Peyer's patch (tissue), 4 donors: Measurements from ENCODE around the gene ALX3. TPM values are rescaled to one million over a fixed set of nuclear protein-coding genes. Genes with fewer than 3 reads are reported as not detected.

ENCODE experiments used
- DNase-seq, 3 donors: peaks; one replicate each; pipeline ENCODE4 v3.0.0-alpha.2; 2017 to 2019
- H3K27ac ChIP-seq, 4 donors: fragments of 200-600 bp; sonication (generic); one replicate each; pipeline ENCODE4 v1.5.1; 2016 to 2019
- H3K27me3 ChIP-seq, 2 donors: fragments of 200-600 bp; sonication (generic); one replicate each; pipeline ENCODE4 v1.5.1; 2019
- H3K36me3 ChIP-seq, 3 donors: fragments of 200-600 bp; sonication (generic); one replicate each; pipeline ENCODE4 v1.5.1; 2016 to 2019
- H3K4me1 ChIP-seq, 4 donors: fragments of 200-600 bp; sonication (generic); one replicate each; pipeline ENCODE4 v1.5.1; 2016 to 2019
- H3K4me3 ChIP-seq, 4 donors: fragments of 200-600 bp; sonication (generic); 1 replicate in 3 of 4; 2 replicates in 1 of 4; pipeline ENCODE4 v1.5.1; 2016 to 2019; ENCODE audit warnings: mild to moderate bottlenecking in 1 of 4
- H3K9me3 ChIP-seq, 4 donors: fragments of 200-600 bp; sonication (generic); one replicate each; pipeline ENCODE4 v1.5.1; 2016 to 2019; ENCODE audit warnings: mild to moderate bottlenecking in 1 of 4
- CTCF ChIP-seq, 6 experiments: fragments of 450-650 bp in 4 of 6; fragments of 200-600 bp in 2 of 6; sonication (generic) in 1 of 6; IDR thresholded peaks; one replicate each; pipeline ENCODE4 v1.5.1; 2017 to 2019; ENCODE audit warnings: antibody characterized with exemption in 6 of 6, mild to moderate bottlenecking in 3 of 6, moderate library complexity in 1 of 6
- POLR2A ChIP-seq, 2 donors: fragments of 450-650 bp; IDR thresholded peaks; one replicate each; pipeline ENCODE4 v1.5.1; 2017; ENCODE audit warnings: antibody characterized with exemption in 2 of 2, mild to moderate bottlenecking in 2 of 2, moderate library complexity in 2 of 2
- total RNA-seq, 4 donors: library from RNA; depleted of rRNA; stranded (reverse); fragments of >200 nt; gene quantifications; one replicate each; pipeline ENCODE4 v1.1.0, GENCODE V29; 2016

The ALX3 gene
- total RNA-seq, 4 donors from 2014 or later, result not detected

GRCh38 chr1:110106013-110106941 is 35.8 kb upstream of the ALX3 start:
- no peaks in the 10 kb centered on the region for H3K27me3 ChIP-seq

GRCh38 chr1:110102081-110102480 is 31.6 kb upstream of the ALX3 start:
- no peak for DNase-seq
- H3K4me3 ChIP-seq, result no peak overlapping the region
- H3K9me3 ChIP-seq, result no peaks in the 10 kb centered on the region
- H3K27ac ChIP-seq, result no peak overlapping the region
- no peak for TF ChIP-seq CTCF (IDR thresholded peaks at IDR 0.05)
- TF ChIP-seq POLR2A (IDR thresholded peaks at IDR 0.05), result no peak
- no peaks in the 10 kb centered on the region for H3K27me3 ChIP-seq
- H3K4me1 ChIP-seq, result no peaks in the 10 kb centered on the region
- no peaks in the 10 kb centered on the region for H3K36me3 ChIP-seq

More at GRCh38 chr1:110106013-110106941, 35.8 kb upstream of the ALX3 start:
- TF ChIP-seq POLR2A (IDR thresholded peaks at IDR 0.05) (no peak), CTCF (IDR thresholded peaks at IDR 0.05) (peak in 5 of 6 experiments; percentile 63 to 95 (median 85))
- Histone ChIP-seq H3K9me3 (no peaks in the 10 kb centered on the region), H3K4me1 (no peaks in the 10 kb centered on the region), H3K27ac (no peak overlapping the region), H3K36me3 (no peaks in the 10 kb centered on the region), H3K4me3 (no peak overlapping the region)
- peak; percentile 43 to 82 (median 73) for DNase-seq

DNA sequence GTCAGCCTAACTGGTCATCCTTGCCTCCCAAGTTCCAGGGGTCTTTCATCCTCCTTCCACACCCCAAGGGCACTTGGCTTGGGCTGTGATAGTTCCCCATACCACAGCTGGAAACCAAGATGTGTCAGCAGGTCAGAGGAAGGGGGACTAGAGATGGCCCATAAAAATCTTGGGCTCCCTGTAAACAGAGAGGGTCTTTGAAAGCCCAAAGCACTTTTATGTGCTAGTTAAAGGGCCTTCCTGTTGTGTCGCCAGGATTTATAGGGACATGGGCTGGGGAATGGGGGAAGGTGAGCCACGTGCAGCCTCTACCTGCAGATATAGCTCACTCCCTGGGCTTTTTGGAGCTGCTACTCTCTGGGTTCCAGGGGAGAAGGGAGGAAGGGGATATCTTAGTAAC is 29.9 kb upstream of the ALX3 start:
- TF ChIP-seq POLR2A (IDR thresholded peaks at IDR 0.05), result no peak
- TF ChIP-seq CTCF (IDR thresholded peaks at IDR 0.05), result no peak
- Histone ChIP-seq H3K4me1 (no peaks in the 10 kb centered on the region), H3K27me3 (no peaks in the 10 kb centered on the region), H3K9me3 (no peaks in the 10 kb centered on the region), H3K4me3 (no peak overlapping the region), H3K27ac (no peak overlapping the region), H3K36me3 (no peaks in the 10 kb centered on the region)
- no peak for DNase-seq

DNA sequence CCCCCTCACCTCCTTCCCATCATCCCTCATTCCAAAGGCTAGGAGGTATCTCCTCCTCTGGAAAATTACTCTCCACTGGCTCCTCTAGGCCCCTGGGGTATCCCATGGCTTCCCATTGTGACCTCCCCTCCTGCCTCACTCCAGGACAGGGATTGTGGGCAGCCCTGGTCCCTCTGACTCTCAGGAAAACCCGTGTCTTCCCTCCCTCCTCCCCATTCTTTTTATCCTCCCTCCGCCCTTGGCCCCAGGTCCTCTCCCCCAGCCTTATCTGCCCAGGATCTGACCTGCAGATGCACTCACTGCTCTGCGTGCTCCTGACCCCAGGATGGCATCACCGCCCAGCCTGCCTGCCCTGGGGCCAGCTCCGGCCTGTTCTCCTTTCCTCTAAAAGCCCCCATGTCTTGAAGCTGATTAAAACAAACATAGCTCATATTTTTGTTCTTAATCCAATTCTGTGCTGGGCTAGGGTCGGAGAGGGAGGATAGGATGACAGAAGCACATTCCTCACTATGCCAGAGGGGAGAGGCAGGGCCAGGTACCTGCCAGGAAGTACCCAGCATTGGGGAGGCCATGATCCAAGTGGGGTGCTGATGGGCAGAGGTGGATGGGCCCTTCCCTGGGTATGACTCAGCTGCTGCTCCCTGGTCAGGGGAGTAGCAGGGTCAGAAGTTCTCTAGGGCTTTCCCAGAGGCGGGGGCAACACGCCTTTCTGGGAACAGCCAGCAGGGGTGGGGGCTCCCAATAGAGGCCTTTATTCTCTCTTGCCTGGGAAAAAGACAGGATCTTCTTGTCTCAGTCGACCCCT is 28.0 kb upstream of the ALX3 start:
- H3K4me1 ChIP-seq, result no peaks in the 10 kb centered on the region
- no peak for DNase-seq
- no peak overlapping the region for H3K27ac ChIP-seq
- H3K9me3 ChIP-seq, result no peaks in the 10 kb centered on the region
- H3K36me3 ChIP-seq, result no peaks in the 10 kb centered on the region
- no peak overlapping the region for H3K4me3 ChIP-seq
- H3K27me3 ChIP-seq, result no peaks in the 10 kb centered on the region
- TF ChIP-seq CTCF (IDR thresholded peaks at IDR 0.05) (no peak), POLR2A (IDR thresholded peaks at IDR 0.05) (no peak)

DNA sequence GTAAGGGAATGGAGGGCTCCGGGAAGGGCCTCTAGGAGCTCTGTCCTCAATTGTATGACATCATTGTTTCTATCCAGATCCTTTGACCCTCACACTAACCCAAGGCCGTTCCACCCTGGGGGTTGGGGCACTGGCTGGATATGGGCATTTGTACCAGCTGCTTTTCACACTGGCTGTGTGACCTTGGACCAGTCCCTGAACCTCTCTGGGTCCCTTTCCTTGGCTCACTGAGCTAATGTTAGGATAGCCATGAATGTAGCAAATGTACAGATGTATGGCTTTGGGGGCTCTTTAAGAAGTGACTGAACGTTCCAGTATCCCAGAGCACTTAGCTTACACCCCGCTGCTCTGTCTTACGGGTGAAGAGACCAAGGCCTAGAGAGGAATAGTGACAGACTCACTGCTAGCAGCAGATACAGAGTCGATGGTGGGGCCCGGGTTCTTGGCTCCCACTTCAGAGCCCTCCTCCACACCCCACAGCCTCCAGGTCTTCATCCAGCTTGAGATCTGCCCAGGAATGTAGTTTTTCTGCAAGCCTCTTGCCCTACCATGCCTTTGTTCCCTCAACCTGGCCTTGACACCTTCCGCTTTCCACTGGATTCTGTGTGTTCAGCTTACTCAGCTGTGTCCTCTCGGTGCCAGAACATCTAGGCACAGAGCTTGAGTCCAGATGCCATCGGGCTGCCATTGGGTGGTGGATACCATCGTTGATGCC is 27.2 kb upstream of the ALX3 start:
- Histone ChIP-seq H3K27ac (no peak overlapping the region), H3K9me3 (no peaks in the 10 kb centered on the region), H3K27me3 (no peaks in the 10 kb centered on the region), H3K36me3 (no peaks in the 10 kb centered on the region), H3K4me3 (no peak overlapping the region), H3K4me1 (no peaks in the 10 kb centered on the region)
- DNase-seq, result no peak
- TF ChIP-seq CTCF (IDR thresholded peaks at IDR 0.05) (no peak), POLR2A (IDR thresholded peaks at IDR 0.05) (no peak)
